Activated T-helper 1 cell treated with anti-CD3 and anti-CD28 coated beads, Interleukin-12 subunit alpha, Interleukin-12 subunit beta, Interleukin-2, Interleukin-4 antibody, amounts not matched to agents 30 ng/mL and 10 ng/mL and 1 ng/mL, durations not matched to agents 14 hours and 24 hours and 36 hours (primary cell): ENCODE measurements around the gene NCLN. TPM values are rescaled to one million over a fixed set of nuclear protein-coding genes. Genes with fewer than 3 reads are reported as not detected.
"Not testable (repeated sequence)": the region's sequence is repeated elsewhere in the genome, so short reads cannot be mapped to it uniquely, and the experiment has no call there.

Source experiments
- DNase-seq: peaks from one replicate; pipeline ENCODE4 v3.0.0; 2021; ENCODE audit warnings: low spot score
- H3K27ac Mint-ChIP-seq: one replicate; pipeline ENCODE4 v1.8.0; 2021; ENCODE audit warnings: mild to moderate bottlenecking, mixed read lengths
- H3K27me3 Mint-ChIP-seq: one replicate; pipeline ENCODE4 v1.8.0; 2022; ENCODE audit warnings: mild to moderate bottlenecking, moderate library complexity, mixed read lengths; ENCODE audit not compliant: insufficient read depth
- H3K36me3 Mint-ChIP-seq: one replicate; pipeline ENCODE4 v1.8.0; 2021; ENCODE audit warnings: low read depth, mixed read lengths
- H3K4me1 Mint-ChIP-seq: one replicate; pipeline ENCODE4 v1.8.0; 2021; ENCODE audit warnings: low read depth, mixed read lengths
- H3K4me3 Mint-ChIP-seq: one replicate; pipeline ENCODE4 v1.8.0; 2021; ENCODE audit warnings: mild to moderate bottlenecking, moderate library complexity, mixed read lengths
- H3K9me3 Mint-ChIP-seq: one replicate; pipeline ENCODE4 v1.8.0; 2021; ENCODE audit warnings: mixed read lengths
- intact Hi-C: fragments of 100-400 bp; cut with micrococcal nuclease; formaldehyde crosslinking; loops from one replicate; pipeline ENCODE4 v1.15.1; 2024
- total RNA-seq: library from RNA; stranded (reverse); gene quantifications from 2 replicates; pipeline ENCODE4 v1.2.3, GENCODE V29; 2022

Gene NCLN
- total RNA-seq, 1 donor from 2014 or later: 118 TPM

DNA sequence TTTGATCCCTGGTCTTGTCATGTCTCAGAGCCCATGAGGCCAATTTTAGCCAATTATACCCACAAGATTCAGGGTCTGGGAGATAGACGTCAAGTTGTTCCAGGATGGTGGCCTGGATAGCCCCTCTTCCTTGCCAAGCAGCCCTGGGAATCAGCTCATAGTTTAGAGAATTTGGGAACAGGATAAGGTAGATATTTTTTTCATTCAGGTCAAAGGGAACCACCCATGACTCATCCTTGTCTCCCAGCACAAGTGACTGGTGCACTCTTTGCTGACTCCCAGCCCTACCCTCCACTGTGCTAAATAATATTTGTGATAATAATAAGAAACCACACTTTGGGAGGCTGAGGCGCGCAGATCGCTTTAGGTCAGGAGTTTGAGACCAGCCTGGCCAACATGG, 24.3 kb upstream of the NCLN start:
- DNase-seq: no peak
- Mint-ChIP-seq H3K4me3 (no peak overlapping the region), H3K27me3 (no peaks in the 10 kb centered on the region), H3K27ac (peak overlapping the region; percentile 82), H3K4me1 (peaks cover 60% of the 10 kb centered on the region), H3K9me3 (peaks cover 8% of the 10 kb centered on the region), H3K36me3 (peaks cover 70% of the 10 kb centered on the region)
- intact Hi-C loops: loop anchor here (5.0 kb wide), 1 partner anchor 209 kb away; no protein-coding TSS in a partner anchor

DNA sequence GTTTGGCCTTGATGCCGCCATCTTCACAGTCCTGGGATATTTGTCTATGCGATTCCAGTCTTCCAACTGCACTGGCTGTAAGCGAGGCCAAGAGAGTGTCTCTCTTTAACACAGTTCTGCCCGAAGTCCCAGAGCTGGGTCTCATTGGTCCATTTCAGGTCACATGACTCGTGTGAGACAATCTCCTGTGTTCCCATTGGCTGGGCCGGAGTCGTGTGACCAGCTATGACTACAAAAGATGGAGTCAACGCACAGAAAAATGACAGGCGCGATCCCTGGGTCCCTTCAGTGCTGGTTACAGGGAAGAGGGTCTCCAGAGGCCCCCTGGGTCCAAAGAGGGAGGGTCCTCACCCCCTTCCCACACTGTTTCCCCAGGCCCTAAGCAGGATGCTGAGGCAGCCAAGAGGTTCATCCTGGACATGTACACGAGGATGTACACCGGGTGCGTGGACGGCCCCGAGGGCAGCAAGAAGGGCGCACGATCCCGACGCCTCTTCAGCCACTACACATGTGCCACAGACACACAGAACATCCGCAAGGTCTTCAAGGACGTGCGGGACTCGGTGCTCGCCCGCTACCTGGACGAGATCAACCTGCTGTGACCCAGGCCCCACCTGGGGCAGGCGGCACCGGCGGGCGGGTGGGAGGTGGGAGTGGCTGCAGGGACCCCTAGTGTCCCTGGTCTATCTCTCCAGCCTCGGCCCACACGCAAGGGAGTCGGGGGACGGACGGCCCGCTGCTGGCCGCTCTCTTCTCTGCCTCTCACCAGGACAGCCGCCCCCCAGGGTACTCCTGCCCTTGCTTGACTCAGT, 23.1 kb upstream of the NCLN start:
- Mint-ChIP-seq H3K4me1 (peaks cover 54% of the 10 kb centered on the region), H3K4me3 (no peak overlapping the region), H3K27me3 (no peaks in the 10 kb centered on the region), H3K36me3 (peaks cover 66% of the 10 kb centered on the region), H3K27ac (peak overlapping the region; percentile 59), H3K9me3 (peaks cover 8% of the 10 kb centered on the region)
- intact Hi-C loops: loop anchor here (1.0 to 5.0 kb wide), 7 partner anchors 15 to 210 kb away; no protein-coding TSS in a partner anchor
- DNase-seq: no peak

DNA sequence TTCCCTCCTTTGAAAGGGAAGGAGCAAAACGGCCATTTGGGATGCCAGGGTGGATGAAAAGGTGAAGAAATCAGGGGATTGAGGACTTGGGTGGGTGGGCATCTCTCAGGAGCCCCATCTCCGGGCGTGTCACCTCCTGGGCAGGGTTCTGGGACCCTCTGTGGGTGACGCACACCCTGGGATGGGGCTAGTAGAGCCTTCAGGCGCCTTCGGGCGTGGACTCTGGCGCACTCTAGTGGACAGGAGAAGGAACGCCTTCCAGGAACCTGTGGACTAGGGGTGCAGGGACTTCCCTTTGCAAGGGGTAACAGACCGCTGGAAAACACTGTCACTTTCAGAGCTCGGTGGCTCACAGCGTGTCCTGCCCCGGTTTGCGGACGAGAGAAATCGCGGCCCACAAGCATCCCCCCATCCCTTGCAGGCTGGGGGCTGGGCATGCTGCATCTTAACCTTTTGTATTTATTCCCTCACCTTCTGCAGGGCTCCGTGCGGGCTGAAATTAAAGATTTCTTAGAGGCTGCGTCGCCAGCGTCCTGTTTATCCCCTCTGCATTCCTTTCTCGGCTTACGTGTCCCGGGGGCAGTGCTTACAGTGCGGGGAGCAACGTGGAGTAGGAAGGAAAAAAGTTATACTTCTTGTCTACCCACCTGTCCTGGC, 22.4 kb upstream of the NCLN start:
- intact Hi-C loops: loop anchor here (1.0 to 5.0 kb wide), 7 partner anchors 14 to 211 kb away; no protein-coding TSS in a partner anchor
- H3K4me1 Mint-ChIP-seq: peaks cover 51% of the 10 kb centered on the region
- H3K4me3 Mint-ChIP-seq: no peak overlapping the region
- no peaks in the 10 kb centered on the region for H3K27me3 Mint-ChIP-seq
- peaks cover 64% of the 10 kb centered on the region for H3K36me3 Mint-ChIP-seq
- H3K27ac Mint-ChIP-seq: peak overlapping the region; percentile 59
- peak; percentile 61 for DNase-seq
- peaks cover 8% of the 10 kb centered on the region for H3K9me3 Mint-ChIP-seq

DNA sequence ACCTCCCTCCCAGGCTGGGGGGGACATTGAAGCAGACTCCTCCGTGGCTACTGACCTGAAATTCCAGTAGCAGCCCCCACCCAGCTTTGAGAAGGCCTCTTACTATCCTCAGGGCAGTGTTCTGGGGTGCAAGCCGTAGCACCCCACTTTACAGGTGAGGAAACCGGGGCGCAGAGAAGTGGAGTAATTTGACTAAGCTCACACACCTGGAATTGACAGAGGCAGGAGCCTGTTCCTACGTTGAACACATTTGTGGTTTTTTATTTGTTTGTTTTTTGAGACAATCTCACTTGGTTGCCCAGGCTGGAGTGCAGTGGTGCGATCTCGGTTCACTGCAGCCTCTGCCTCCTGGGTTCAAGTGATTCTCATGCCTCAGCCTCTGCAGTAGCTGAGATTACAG, 21.8 kb upstream of the NCLN start:
- Mint-ChIP-seq H3K9me3 (peaks cover 8% of the 10 kb centered on the region), H3K27me3 (no peaks in the 10 kb centered on the region), H3K27ac (no peak overlapping the region), H3K4me3 (no peak overlapping the region), H3K36me3 (peaks cover 59% of the 10 kb centered on the region), H3K4me1 (peaks cover 51% of the 10 kb centered on the region)
- DNase-seq: no peak
- intact Hi-C loops: loop anchor here (1.0 to 5.0 kb wide), 7 partner anchors 13 to 212 kb away; no protein-coding TSS in a partner anchor

DNA sequence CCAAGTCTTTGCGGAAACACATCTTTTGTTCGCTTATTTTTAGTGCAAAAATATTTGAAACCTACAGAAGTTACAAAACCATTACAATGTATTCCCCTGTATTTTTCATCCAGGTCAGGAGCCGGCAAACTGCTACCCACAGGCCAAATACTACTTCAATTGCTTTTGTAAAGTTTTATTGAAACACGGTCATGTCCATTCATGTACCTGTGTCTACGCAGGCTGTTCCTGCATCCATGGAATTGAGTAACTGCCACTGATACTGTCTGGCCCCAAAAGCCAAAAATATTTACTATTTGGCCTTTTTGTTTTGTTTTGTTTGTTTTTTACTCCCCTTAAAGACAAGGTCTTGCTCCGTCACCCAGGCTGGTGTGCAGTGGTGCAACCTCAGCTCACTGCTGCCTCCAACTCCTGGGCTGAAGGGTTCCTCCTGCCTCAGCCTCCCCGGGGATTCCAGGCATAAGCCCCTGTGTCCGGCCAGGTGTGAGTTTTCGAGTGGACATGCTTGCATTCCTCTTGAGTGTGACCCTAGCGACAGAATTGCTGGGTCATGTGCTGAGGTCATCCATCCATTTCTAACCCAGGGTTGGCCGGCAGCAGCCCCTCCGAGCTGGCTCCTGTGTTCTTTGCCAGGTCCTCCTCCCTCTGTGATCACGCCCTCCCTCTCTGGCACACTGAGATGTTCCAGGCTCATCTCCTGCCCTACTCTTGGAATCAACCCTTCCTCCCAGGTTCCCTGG, 18.0 kb upstream of the NCLN start:
- DNase-seq: no peak
- no peaks in the 10 kb centered on the region for H3K27me3 Mint-ChIP-seq
- intact Hi-C loops: no loop called here
- H3K4me1 Mint-ChIP-seq: peaks cover 33% of the 10 kb centered on the region
- H3K9me3 Mint-ChIP-seq: no peaks in the 10 kb centered on the region
- peaks cover 42% of the 10 kb centered on the region for H3K36me3 Mint-ChIP-seq
- peak overlapping the region; percentile 61 for H3K27ac Mint-ChIP-seq
- no peak overlapping the region for H3K4me3 Mint-ChIP-seq

DNA sequence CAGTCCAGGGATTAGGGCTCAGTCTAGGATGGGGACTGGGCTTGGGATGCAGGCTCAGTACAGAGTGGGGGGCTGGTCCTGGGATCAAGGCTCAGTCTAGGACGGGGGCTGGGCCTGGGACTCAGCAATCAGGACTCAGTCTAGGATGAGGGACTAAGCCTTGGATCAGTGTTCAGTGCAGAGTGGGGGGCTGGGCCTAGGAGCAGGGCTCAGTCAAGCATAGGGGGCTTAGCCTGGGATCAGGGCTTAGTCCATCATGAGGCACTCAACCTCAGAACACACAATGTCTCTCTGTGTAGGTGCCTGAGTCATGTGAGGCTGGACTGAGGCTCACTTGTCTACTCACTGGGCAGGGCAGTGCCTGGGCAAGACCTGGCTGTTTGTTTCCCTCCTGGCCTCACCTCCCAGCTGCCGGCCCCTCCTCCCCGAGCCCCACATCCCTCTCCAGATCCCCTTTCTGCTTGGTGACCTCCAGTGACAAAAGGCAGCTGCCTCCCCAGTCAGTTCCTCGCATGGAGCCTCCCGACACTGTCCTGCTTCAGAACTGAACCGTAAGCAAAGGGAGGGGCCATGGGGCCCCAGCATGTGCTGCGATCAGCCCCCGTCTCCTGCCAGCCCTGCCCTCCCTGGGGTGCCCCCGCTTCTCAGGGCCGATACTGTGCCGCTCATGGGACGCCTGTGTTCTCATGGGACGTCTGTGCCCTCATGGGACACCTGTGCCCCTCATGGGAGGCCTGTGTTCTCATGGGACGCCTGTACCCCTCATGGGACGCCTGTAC, 13.6 kb upstream of the NCLN start:
- Mint-ChIP-seq H3K9me3 (no peaks in the 10 kb centered on the region), H3K4me1 (peaks cover 22% of the 10 kb centered on the region), H3K27me3 (no peaks in the 10 kb centered on the region), H3K27ac (no peak overlapping the region), H3K4me3 (no peak overlapping the region), H3K36me3 (peaks cover 26% of the 10 kb centered on the region)
- intact Hi-C loops: no loop called here
- DNase-seq: no peak

DNA sequence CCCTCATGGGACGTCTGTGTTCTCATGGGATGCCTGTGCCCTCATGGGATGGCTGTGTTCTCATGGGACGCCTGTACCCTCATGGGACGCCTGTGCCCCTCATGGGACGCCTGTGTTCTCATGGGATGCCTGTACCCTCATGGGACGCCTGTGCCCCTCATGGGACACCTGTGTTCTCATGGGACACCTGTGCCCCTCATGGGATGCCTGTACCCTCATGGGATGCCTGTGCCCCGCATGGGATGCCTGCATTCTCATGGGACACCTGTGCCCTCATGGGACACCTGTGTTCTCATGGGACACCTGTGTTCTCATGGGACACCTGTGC, 13.1 kb upstream of the NCLN start:
- intact Hi-C loops, H3K4me3 Mint-ChIP-seq, DNase-seq, H3K27me3 Mint-ChIP-seq, H3K9me3 Mint-ChIP-seq, H3K27ac Mint-ChIP-seq: not testable (repeated sequence)
- Mint-ChIP-seq H3K4me1 (peaks cover 24% of the 10 kb centered on the region), H3K36me3 (peaks cover 24% of the 10 kb centered on the region)

DNA sequence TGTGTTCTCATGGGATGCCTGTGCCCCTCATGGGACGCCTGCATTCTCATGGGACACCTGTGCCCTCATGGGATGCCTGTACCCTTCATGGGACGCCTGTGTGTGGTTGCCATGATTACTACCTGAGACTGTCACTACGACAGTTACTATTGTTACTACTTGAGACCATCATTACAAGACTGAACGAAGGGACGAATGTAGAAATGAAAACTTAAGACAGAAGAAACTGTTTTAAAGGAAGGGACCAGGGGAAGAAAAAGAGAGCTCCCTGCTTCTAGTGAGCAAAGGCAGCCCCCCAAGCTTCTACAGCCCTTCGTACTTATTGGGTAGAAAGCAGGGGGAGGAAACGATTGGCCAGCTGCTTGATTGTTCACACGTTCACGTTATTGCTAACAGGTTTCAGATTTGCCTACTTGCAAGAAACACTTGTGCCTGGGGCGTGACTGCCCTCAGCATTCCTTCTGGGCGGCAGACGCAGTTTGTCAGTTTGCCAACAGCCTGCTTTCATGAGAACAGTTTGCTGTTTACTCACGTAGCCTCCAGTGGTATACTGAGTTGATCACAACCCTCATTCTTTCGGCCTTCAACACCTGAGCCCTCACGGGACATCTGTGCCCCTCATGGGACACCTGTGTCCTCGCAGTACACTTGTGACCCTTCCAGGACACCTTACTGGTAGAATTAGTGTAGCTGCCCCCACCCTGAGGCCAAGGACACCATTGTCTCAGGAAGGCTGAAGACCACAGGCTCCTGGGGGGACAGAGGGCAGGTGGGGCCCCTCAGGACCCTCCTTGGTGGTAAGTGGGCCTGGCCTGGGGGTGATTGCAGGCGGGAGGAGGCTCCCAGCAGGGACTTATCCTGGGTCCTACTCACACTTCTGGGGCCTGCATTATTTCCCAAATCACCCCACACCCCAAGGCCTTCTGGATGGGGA, 9.7 kb upstream of the NCLN start:
- no peak for DNase-seq
- H3K36me3 Mint-ChIP-seq: peaks cover 26% of the 10 kb centered on the region
- H3K9me3 Mint-ChIP-seq: no peaks in the 10 kb centered on the region
- intact Hi-C loops: loop anchor here (5.0 kb wide), 1 partner anchor 114 kb away; the partner anchor contains the start of gene TLE5
- peak overlapping the region; percentile 90 for H3K27ac Mint-ChIP-seq
- peaks cover 29% of the 10 kb centered on the region for H3K4me1 Mint-ChIP-seq
- peaks cover 2% of the 10 kb centered on the region for H3K27me3 Mint-ChIP-seq
- peak overlapping the region; percentile 87 for H3K4me3 Mint-ChIP-seq

DNA sequence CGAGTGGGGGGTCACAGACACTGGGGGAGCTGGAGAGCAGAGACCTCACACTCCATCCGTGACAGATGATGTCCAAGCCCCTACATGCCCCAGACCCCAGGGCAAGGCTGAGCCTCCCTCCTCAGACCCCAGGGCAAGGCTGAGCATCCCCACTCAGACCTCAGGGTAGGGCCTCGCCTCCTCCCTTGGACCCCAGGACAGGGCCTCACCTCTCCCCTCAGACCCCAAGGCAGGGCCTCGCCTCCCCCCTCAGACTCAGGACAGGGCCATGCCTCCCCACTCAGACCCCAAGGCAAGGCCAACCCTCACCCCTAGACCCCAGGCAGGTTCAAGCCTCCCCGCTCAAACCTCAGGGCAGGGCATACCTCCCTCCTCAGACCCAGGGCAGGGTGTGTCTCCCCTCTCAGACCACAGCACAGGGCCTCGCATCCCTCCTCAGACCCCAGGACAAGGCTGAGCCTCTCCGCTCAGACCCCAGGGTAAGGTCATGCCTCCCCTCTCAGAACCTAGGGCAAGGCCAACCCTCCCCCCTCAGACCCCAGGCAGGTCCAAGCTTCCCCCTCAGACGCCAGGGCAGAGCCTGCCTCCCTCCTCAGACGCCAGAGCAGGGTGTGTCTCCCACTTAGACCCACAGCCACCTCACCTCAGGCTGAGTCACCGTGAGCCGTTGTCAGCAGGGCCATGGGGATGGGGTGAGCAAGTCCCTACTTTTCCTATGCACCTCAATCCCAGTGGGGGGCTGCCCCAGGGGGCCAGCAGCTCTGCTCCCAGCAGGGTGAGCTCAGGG, 8.8 kb upstream of the NCLN start:
- Mint-ChIP-seq H3K4me1 (peaks cover 27% of the 10 kb centered on the region), H3K27ac (peak overlapping the region; percentile 90), H3K36me3 (peaks cover 27% of the 10 kb centered on the region), H3K4me3 (peak overlapping the region; percentile 87), H3K9me3 (no peaks in the 10 kb centered on the region), H3K27me3 (peaks cover 2% of the 10 kb centered on the region)
- intact Hi-C loops: loop anchor here (1.0 to 5.0 kb wide), 3 partner anchors 14 to 115 kb away; partner anchors contain the start of gene TLE5
- DNase-seq: peak; percentile 62

DNA sequence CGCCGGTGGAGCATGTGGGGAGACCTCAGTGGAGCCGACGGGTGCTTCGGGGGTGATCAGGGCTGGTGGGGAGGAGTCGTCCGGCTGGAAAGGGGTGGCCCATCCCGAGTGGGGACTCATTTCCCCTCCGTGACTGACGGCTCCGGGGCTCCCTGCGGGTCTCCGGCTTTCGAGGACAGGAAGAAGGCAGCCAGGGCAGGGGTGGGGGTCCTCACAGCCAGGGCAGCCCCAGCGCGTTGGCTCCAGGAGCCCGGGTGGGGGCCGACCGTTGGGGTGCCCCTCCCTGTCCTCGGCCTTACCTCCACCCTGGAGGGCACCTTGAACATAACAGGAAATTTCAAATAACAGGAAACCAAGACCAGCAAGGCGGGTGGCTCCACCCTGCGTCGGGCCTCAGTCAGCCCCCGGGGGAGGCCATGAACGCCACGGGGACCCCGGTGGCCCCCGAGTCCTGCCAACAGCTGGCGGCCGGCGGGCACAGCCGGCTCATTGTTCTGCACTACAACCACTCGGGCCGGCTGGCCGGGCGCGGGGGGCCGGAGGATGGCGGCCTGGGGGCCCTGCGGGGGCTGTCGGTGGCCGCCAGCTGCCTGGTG, 7.3 kb upstream of the NCLN start, which contains the start of gene S1PR4:
TSS of gene S1PR4 (plus strand) at position 393 of the 596 bp plus-strand sequence. CDS start at position 417, 24 bp downstream.
- peak within 1 kb of the TSS; percentile 98 for H3K27ac Mint-ChIP-seq
- peak; percentile 67 for DNase-seq
- no peaks in the 10 kb centered on the region for H3K9me3 Mint-ChIP-seq
- peaks cover 2% of the 10 kb centered on the region for H3K27me3 Mint-ChIP-seq
- H3K4me1 Mint-ChIP-seq: peaks cover 28% of the 10 kb centered on the region
- peaks cover 30% of the 10 kb centered on the region for H3K36me3 Mint-ChIP-seq
- intact Hi-C loops: loop anchor here (1.0 to 5.0 kb wide), 2 partner anchors 23 to 116 kb away; partner anchors contain the start of gene TLE5
- H3K4me3 Mint-ChIP-seq: peak within 1 kb of the TSS; percentile 99
